UCSD-AML1 (cell line): ENCODE measurements around the gene PDGFB.

Experiments
- DNase-seq: peaks from one replicate; lab custom pipeline; 2025; ENCODE audit not compliant: unreplicated experiment; lab: John Stamatoyannopoulos, UW

The PDGFB gene

DNA sequence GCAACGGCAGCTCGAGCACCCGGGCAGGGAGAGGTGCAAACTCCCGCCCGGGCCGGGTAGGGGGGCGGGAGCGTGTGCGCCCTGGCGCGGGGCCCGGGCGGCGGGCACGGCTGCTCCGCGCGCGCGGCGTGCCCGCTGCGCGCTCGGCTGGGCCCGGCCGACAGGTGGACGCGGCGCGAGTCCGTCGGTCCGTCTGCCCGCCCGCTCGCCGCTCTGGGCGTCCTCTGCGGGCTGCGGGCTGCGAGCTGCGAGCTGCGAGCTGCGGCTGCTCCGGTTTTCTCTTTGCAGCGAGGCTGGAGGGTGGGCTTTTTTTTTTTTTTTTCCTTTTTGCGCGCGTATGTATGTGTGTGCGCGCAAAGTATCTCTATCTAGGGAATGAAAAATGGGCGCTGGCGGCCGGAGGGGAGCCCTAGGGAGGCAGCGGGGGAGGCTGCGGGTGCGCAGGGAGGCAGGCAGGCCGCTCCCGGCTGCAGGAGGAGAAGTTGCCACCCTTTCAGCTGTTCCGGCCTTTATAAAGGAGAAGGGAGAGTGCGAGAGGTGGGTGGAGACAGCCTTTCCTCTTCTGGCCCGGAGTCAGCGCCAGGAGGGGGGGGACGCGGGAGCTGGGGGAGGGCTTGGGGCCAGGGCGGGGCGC is at the start of gene PDGFB:
PDGFB (minus strand) TSS at position 487 of the 634 bp plus-strand sequence. CDS start 1,019 bp downstream, outside the sequence.
- no peak for DNase-seq

DNA sequence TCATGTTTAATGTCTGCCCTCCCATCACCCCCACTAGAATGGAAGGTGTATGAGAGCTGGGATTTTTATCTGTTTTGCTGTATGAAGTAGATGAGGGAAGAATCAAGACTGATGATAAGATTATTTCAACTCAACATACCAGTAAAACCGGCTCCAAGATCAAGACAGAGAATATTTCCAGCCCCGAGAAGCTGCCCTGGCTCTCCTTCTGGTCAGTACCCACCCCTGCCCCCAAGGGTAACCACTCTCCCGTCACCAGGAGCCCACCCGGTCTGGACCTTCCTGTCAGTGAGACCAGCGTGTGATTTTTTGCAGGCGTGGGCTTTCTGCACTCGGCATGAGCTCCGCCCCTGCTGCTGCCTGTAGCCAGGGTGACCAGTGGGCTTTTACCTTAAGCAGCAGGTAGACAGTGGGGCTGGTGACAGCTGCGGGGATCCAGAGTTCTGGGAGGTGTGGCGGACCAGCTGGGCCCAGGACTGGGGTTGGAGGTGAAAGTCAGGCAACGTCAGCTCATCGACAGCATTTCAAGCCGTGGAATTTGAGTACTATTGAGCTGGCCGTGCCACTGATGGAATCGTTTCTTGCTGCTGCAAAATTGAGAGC is 49.1 kb upstream of the PDGFB start:
- DNase-seq = no peak

DNA sequence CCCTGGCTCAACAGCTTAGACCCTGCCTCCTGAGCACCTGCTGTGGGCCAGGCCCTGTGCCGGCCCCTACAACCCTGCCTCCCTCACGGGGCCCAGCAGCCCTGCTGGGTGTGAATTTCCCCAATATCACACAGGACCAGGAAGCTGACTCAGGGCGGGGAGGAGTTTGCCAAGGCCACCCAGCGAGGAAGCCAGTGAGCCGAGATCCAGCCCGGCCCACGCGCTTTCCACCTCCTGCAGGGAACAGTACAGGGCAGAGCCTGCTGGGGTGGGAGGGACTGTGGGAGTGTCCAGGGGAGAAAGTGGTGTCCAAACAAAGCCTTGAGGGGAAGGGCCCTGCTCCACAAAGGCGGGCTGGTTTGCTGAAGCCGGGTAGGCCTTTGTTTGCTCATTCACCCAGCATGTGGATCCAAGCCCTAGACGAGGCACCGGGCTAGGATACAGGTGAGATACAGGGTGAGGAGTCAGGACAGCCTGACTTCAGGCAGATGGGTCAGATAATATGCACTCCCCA is 47.8 kb upstream of the PDGFB start:
- DNase-seq = peak; percentile 89

DNA sequence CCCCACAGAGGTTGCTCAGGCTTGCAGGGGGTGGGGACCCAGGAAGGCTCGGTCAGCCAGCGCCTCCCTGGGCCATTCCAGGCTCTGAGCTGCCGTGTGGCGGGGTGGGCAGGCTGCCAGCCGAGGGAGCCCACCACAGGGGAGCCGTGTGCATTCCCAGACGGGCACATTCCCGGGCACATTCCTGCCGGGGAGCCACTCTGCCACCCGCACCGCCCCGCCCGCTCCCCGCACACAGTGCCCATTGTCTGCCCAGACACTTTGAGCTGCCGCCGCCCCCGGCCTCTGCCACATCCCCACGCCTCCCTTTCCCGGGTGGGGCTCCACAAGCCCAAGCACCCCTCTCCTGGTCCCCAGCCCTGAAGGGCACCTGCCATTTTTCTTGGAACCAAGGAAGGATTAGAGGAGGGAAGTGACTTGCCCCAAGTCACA is 47.3 kb upstream of the PDGFB start:
- DNase-seq = no peak

DNA sequence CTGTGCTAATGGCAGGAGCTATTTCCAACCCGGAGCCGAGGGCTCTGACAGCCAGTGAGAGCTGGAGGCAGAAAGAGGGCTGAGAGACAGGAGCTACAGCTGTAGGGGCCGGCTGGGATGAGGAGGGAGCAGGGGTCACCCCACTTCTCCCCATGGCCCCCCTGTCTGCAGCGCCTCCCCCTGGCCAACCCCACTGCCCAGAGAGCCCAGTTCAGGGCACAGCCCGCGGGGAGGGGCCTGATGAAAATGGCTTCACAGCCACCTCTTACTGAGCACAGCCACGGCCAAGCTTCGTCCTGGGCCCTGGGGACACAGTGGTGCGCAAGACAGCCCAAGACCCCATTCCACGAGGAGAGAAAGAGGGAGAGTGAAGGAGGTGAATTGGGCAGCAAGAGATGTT is 46.7 kb upstream of the PDGFB start:
- DNase-seq = no peak

DNA sequence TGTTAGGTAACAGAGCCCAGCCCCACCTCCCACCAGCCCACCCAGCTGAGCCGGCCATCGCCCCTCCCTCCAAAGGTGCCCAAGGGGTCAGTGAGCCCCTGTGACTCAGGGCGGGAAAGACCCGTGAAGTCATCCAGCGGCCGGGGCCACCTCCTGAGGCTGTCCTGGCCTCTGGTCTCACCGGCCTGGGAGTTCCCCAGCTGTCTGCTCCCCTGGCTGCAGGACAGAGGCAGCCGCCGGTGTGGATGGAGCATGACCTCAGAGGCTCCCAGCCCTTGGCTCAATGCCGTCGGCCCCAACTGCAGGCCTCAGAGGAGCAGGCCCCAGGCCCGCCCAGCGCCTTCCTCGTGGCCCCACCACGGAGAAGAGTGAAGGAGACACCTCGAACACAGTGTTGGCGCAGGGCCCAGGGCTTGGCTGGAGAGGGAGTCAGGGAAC is 46.0 kb upstream of the PDGFB start:
- no peak for DNase-seq

DNA sequence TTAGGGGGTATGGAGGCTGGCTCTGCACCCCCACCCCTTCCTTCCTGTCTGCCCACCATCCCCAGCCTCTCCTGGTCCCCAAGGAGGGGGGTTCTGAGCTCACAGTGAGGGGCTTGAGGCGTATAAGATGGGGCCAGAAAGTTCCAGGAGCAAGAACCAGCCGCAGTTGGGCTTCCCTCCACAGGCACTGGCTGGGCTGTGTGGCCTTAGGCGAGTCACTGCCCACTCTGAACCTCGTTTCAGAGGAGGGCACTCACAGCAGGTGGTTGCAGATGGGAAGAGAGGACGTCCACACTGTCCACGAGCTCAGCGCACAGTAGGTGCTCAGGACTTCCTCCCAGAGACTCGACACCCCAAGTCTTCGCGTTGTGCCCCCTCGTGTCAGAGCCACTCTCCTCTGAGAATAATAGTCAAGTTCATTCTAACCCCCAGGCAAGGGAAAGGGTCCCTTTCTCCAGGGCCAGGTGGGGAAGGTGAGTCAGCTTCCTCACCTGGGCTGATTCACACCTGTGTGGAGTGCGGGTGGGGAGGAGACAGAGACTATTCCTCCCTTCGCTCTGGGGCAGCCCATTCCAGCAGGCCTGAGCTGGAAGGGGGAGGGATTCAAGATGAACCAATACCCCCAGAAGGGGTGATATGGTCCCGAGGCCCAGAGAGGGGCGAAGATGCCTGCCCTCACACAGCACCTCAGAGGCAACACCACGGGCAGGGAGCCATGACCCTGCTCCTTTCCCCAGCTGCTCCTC is 45.4 kb upstream of the PDGFB start:
- no peak for DNase-seq

DNA sequence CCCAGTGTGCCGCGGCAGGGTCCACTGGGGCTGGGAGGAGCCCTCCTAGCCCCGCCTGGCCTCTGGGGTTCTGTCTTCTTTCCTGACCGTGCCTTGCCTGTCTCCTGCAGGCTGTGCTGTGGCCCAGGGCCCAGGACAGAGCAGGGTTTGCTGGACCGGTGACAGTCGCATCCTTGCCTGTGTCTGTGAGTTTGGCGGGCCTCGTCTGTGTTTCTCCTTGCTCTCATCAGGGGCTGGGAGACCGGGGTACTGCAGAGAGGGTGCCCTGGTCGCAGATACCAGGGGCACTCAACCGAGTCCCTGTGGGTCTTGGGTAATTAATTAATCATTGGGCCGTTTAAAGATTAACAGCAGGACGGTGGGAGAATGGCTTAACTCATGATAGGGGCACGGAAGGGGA is 44.8 kb upstream of the PDGFB start:
- no peak for DNase-seq

DNA sequence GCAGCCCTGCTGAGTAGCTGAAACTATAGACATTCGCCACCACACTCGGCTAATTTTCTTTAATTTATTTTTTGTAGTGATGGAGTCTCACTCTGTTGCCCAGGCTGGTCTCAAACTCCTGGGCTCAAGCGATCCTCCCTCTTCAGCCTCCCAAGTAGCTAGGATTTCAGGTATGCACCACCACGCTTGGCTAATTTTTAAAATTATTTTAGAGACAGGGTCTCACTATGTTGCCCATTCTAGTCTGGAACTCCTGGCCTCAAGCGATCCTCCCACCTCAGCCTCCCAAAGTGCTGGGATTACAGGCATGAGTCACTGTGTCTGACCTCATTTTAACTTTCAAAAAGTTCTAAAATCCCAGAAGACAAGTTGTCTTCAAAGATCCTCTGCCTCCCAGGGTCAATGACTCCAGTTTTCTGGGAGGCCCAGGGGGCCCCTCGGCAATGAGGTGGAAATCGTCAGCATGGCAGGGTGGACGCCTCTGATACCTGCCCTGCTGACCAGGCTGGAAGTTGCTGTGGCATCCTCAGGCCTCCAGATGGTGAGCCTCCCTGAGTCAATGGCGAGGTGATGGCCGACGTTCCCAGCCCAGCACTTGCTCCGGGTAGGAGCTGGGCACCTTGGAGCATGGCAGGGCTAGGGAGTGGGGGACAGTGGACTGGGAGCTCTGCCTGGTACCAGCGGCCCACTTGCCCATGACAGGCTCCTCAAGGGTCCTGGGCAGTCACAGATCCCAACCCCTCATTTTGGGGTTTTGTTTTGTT is 43.5 kb upstream of the PDGFB start:
- no peak for DNase-seq

DNA sequence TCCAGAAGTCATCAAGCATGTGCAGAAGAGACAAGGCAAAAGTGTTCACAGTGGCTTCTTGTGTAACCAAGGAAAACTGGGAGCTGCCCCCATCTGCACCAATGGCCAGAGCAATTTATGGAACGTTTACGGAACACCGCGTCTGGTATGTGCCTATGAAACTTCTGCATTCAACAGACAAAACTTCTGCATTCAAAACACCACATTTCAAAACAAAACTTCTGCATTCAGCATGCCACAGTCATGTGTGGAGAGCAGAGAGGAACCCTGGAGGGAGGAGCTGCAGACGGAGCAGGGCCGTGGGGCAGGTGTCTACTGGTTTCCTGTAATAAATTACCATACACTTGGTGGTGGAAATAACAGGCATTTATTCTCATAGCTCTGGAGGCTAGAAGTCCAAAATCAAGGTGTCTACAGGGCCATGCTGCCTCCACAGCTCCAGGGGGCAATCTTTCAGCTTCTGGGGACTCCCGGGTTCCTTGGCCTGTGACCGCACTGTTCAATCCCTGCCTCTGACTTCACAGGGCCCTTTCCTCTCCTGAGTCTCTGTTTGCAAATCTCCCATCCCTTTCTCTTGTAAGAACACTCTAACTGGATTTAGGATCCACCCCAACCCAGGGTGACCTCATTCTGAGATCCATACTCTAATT is 42.4 kb upstream of the PDGFB start:
- DNase-seq = no peak

DNA sequence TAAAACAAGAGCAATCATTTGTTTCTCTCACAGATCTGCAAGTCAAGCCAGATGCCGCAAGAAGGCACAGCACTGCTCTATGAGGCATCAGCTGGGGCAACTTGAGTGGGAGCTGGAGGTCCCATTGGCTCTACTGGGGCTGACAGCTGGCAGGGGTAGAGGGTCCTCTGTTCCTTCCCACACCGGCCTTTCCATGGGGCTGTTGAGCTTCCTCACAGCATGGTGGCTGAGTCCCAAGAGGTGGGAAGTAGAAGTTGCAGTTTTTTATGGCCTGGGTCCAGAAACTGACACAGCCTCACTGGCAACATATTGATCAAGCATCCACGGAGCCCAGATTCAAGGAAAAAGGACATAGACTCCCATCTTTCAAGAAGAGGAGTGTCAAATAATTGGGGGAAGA is 40.2 kb upstream of the PDGFB start:
- no peak for DNase-seq

DNA sequence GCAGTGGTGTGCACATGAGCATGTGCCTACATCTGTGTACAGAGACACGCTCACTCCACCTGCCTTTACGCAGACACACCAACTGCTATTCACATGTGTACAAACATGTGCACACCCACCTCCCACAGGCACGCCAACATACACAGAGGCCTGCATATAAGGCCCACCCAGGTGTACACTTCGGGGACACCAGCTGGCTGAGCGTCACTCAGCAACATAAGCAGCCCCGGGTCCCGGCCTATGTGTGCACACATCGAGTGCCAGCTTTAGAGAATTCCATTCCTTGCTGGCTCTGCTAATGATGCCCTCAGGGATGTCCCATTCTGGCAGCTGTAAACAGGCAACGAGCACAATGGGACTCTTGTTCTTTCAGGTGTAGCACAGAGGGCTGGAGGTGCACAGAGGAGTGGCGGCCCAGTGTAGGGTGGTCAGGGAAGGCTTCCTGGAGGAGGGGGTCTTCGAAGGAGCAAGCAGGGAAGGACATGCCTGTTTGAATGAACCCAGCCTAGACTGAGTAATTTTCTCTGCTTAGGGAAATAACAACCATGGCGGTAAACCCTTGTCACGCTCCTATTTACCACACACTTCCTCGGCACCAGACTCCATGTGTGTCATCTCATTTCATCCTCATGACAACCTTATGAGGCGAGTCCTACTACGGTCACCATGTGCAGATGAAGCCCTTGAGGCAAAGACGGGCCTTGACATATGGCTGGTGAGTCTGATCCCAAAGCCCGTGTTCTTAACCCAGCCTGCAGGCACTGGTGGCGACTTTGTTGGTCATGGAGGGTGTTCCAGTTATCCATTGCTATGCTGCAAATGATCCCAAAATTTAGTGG is 39.6 kb upstream of the PDGFB start:
- DNase-seq = no peak

DNA sequence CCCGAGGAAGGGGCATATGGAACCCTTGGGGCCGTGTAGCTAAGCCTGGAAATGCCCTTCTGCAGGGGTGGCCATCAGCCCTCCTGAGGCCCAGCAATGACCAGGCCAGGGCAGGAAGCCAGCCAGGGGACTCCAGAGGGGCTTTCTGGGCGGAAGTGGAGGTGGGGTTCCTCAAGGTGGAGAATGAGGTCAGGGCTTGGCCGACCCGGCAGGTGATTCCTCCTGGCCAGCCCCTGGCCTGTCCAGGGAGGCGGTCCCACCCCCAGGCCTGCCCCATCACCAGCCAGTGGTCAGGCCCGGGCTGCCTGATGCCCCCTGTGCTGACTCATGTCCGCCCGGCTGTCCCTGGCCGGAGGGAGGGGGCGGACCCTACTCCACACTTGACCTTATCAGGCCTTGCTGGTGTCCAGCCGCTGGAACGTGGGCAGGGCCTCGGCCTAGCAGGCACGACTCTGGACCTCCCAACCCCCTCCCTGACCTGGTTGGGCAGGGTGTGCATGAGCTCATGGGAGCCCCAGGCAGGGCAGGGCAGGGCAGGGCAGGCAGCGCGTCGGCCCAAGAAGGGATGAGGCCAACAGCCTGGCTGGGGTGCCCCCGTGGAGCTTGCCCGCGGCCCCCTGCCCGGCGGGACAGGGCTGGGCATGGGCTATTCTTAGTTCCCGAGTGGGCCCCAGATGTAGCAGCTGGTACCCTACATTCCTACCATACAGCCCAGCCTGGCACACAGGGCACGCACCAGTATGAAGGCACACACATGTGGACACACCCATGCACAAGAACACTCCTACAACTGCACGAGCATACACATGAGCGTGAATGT is 38.8 kb upstream of the PDGFB start:
- DNase-seq = no peak

DNA sequence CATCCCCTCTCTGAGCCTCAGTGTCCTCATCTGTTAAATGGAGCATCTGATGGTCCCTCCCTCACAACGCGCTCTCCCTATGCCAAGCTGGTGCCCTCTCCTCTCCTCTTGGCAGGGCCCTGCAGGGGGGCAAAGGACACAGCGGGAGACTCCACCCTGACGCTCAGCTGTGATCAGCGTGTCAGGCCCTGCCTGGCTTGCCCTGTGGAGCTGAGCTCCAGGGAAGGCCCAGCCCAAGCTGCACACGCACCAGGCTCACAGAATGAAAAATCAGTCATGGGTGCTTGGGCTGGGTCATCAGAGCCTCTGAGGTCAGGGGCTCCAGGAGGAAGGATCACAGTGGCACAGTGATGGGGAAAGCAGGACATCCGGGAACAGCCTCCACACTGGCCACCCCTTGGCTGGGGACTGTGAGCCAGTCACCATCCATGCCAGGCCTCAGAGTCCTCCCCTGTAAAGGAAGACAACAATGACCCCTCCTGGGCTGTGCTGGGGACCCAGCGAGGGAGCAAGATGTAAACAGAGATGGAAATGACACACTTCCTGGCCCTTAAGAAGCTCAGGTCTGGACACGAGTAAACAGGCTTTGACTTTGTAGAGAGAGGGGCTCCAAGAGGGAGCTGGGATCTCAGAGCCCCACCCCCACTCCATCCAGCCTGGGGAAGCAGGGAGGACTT is 38.0 kb upstream of the PDGFB start:
- no peak for DNase-seq

DNA sequence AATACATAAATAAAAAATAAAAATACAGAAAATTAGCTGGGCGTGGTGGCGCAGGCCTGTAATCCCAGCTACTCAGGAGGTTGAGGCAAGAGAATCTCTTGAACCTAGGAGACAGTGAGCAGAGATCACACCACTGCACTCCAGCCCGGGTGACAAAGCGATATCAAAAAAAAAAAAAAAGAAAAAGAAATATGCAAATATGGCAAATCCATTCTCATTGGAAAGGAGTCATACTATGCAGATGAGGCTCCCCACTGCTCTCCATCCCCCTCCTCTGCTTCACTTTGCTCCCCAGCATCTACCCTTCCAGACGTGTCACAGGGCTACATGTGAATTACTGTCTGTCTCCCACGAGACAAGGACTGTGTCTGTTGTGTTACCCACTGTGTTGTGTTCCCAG is 36.3 kb upstream of the PDGFB start:
- no peak for DNase-seq

DNA sequence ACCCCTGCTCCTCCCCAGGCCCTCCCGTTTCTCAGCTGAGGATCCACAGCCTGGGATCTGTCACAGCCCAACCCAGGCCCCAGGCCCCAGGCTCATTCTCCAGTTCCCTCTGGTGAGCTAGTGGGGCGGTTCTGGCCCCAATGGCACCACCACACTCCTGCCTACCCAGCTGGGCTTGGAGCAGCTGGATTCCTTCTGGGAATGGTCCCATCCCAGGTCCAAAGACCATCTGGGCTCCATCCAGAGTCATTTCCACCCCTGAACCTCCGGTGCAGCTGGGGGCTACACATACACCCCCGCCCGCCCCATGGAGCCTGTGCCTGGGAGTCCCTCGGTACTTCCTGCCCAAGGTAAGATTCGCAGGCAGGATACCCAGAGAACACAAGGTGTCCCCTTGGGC is 35.5 kb upstream of the PDGFB start:
- no peak for DNase-seq

DNA sequence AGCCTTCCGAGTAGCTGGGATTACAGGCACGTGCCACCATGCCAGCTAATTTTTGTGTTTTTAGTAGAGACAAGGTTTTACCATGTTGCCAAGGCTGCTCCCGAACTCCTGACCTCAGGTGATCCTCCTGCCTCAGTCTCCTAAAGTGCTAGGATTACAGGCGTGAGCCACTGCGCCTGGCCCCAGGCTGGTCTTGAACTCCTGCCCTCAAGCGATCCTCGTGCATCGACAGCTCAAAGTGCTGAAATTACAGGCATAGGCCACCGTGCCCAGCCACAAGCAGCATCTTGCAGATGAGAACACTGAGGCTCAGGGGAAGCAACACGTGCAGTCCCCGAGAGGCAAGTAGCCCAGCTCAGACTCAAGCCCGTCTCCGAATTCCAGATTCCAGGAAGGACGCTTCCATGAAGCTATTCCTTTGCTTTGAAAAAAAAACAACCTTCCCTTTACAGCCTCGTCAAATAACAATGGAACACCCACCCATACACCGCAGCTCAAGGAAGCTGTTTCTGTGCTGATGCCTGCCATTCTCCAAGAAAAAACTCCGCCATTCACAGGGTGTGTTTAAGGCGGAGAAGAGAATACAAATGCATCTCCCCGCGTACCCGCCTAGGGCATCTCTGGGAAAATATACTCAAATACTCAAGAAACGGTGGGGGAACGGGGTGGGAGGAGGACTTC is 34.5 kb upstream of the PDGFB start:
- no peak for DNase-seq

DNA sequence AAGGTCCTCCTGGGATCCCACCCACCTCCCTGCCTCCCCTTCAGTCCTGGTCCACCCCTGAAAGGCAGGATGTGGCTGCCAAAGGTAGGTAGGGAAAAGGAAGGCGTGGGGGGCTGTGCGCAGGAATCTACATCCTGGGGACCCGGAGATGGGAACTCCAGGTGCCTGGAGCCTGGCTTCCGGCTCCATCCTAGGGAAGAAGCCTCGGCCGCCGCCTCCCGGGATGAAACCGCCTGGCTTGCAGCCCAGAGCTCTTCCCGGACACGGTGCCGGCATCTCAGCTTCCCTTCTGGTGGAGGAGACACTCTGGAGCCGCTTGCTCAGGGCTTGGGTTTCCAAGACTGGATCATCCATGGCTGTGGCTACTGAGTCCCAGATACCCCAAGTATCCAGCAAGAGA is 33.3 kb upstream of the PDGFB start:
- no peak for DNase-seq
